Measurements from ENCODE around the gene SMG6. TPM values are rescaled to one million over a fixed set of nuclear protein-coding genes. Genes with fewer than 3 reads are reported as not detected.

SMG6 gene
- total and polyA plus RNA-seq, 2 of the 8 experiments (the other 6 are each of a cell fraction or from before 2014, with no cell fraction given): 18.5 to 25.2 TPM

- TF ChIP-seq NANOG (IDR thresholded peaks at IDR 0.05; ENCODE audit: insufficient read depth, low read depth, low read length, poor library complexity, severe bottlenecking) (no peak), POU5F1 (IDR thresholded peaks at IDR 0.05; ENCODE audit: low read depth, low read length) (no peak), JUND (IDR thresholded peaks at IDR 0.05; ENCODE audit: low read length) (no peak), SAP30 (IDR thresholded peaks at IDR 0.05; ENCODE audit: insufficient read depth, insufficient replicate concordance, low read length) (no peak), TEAD4 (IDR thresholded peaks at IDR 0.05; ENCODE audit: low read depth, low read length) (no peak)
Measured at GRCh38 chr17:2190014-2190413, 113.6 kb downstream of the SMG6 start (continued).
